ENCODE results near the gene TBX18. TPM values are rescaled to one million over a fixed set of nuclear protein-coding genes. Genes with fewer than 3 reads are reported as not detected.

Gene TBX18
- total RNA-seq, 1 experiment from 2014 or later = 14.4 TPM

DNA sequence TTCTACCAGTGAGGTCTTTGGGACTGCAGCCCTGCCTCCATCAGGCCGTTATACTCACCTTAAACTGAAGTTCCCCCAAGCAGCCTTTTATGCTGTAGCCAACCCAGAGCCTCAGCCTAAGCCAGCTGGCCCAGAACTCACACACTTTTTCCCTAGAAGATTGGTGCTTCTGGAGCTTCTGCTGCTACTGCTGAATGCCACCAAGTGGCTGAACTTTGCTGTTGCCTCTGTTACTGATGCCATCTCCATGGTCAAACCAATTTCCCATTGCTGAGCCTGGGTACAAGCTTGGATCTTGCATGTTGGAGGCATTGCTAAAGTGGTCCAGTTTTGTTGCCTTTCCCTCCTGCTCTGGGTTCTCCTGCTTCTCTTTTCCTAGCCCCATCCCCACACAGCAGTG lies 15.0 kb upstream of the TBX18 start:
- H3K9me2 ChIP-seq (ENCODE audit: insufficient read depth) = no peaks in the 10 kb centered on the region
- no peak overlapping the region for H3K4me3 ChIP-seq (replicated peaks in 1 of 2; ENCODE audit: low read depth in 1 of 2, low read length in 2 of 2)
- H3K36me3 ChIP-seq (ENCODE audit: control insufficient read depth in 1 of 2, insufficient read depth in 2 of 2, low read length in 2 of 2) = no peaks in the 10 kb centered on the region
- ChIA-PET POLR2A (no interaction called here), RAD21 (ENCODE audit: low non-redundant PET in 1 of 2, low total read pairs in 2 of 2, uncharacterized antibody in 2 of 2, unreplicated experiment in 2 of 2) (no interaction called here), CTCF (interaction anchor here (1.2 to 1.7 kb wide), 2 partner anchors 351 to 357 kb away, joined by 4 to 6 read pairs; no protein-coding TSS in a partner anchor)
- H3K27ac ChIP-seq (ENCODE audit: low read depth, low read length) = no peak overlapping the region
- peaks cover 0 to 4% of the 10 kb centered on the region in 2 experiments; a peak in 1 of 4 replicates for H3K4me1 ChIP-seq (ENCODE audit: control insufficient read depth in 1 of 2, insufficient read depth in 2 of 2, low read length in 2 of 2)
- DNase-seq (ENCODE audit: low read depth, low spot score) (no peak), ATAC-seq (peak; percentile 28; the same call in 1 of the 2 replicates)
- H3K27me3 ChIP-seq (ENCODE audit: insufficient read depth, low read length) = peaks cover 9% of the 10 kb centered on the region; the same call in 1 of the 2 replicates
- BruUV-seq (replicated peaks) = no TSS peak
- intact Hi-C loops (cut with micrococcal nuclease) = loop anchor here (10.0 kb wide), 1 partner anchor 355 kb away; no protein-coding TSS in a partner anchor
- no peaks in the 10 kb centered on the region for H3K79me2 ChIP-seq (ENCODE audit: insufficient read depth, low read length)
- no peak overlapping the region for H3K4me2 ChIP-seq (ENCODE audit: low read length)
- TF ChIP-seq FOSL1 (IDR thresholded peaks at IDR 0.05; ENCODE audit: low read depth) (no peak), EZH2phosphoT487 (IDR thresholded peaks at IDR 0.05; ENCODE audit: borderline replicate concordance) (no peak), RAD21 (IDR thresholded peaks at IDR 0.05; ENCODE audit: low read depth) (peak; percentile 29), CEBPB (IDR thresholded peaks at IDR 0.05; ENCODE audit: low read depth) (no peak), ZFX (IDR thresholded peaks at IDR 0.05) (no peak), SIN3A (IDR thresholded peaks at IDR 0.05; ENCODE audit: low read depth) (no peak)
- TF ChIP-seq, protein P1, sequence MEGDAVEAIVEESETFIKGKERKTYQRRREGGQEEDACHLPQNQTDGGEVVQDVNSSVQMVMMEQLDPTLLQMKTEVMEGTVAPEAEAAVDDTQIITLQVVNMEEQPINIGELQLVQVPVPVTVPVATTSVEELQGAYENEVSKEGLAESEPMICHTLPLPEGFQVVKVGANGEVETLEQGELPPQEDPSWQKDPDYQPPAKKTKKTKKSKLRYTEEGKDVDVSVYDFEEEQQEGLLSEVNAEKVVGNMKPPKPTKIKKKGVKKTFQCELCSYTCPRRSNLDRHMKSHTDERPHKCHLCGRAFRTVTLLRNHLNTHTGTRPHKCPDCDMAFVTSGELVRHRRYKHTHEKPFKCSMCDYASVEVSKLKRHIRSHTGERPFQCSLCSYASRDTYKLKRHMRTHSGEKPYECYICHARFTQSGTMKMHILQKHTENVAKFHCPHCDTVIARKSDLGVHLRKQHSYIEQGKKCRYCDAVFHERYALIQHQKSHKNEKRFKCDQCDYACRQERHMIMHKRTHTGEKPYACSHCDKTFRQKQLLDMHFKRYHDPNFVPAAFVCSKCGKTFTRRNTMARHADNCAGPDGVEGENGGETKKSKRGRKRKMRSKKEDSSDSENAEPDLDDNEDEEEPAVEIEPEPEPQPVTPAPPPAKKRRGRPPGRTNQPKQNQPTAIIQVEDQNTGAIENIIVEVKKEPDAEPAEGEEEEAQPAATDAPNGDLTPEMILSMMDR (IDR thresholded peaks at IDR 0.05 in 2 of 3, conservative IDR thresholded peaks at IDR 0.05 in 1 of 3; ENCODE audit: borderline replicate concordance in 1 of 3, insufficient read depth in 1 of 3, low read depth in 2 of 3, low read length in 2 of 3) = peak in 2 of 3 experiments; percentile 6 to 22; a peak in 1 of 6 replicates
- TF ChIP-seq, protein P2, sequence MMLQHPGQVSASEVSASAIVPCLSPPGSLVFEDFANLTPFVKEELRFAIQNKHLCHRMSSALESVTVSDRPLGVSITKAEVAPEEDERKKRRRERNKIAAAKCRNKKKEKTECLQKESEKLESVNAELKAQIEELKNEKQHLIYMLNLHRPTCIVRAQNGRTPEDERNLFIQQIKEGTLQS (IDR thresholded peaks at IDR 0.05) = no peak
- TF ChIP-seq, protein P3, sequence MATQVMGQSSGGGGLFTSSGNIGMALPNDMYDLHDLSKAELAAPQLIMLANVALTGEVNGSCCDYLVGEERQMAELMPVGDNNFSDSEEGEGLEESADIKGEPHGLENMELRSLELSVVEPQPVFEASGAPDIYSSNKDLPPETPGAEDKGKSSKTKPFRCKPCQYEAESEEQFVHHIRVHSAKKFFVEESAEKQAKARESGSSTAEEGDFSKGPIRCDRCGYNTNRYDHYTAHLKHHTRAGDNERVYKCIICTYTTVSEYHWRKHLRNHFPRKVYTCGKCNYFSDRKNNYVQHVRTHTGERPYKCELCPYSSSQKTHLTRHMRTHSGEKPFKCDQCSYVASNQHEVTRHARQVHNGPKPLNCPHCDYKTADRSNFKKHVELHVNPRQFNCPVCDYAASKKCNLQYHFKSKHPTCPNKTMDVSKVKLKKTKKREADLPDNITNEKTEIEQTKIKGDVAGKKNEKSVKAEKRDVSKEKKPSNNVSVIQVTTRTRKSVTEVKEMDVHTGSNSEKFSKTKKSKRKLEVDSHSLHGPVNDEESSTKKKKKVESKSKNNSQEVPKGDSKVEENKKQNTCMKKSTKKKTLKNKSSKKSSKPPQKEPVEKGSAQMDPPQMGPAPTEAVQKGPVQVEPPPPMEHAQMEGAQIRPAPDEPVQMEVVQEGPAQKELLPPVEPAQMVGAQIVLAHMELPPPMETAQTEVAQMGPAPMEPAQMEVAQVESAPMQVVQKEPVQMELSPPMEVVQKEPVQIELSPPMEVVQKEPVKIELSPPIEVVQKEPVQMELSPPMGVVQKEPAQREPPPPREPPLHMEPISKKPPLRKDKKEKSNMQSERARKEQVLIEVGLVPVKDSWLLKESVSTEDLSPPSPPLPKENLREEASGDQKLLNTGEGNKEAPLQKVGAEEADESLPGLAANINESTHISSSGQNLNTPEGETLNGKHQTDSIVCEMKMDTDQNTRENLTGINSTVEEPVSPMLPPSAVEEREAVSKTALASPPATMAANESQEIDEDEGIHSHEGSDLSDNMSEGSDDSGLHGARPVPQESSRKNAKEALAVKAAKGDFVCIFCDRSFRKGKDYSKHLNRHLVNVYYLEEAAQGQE (IDR thresholded peaks at IDR 0.05; ENCODE audit: low read depth) = no peak
- H3K9ac ChIP-seq (ENCODE audit: low read length) = no peak overlapping the region
- H2AFZ ChIP-seq (ENCODE audit: low read depth, low read length, poor library complexity, severe bottlenecking) = no peak overlapping the region
- no peaks in the 10 kb centered on the region for H3K9me3 ChIP-seq (ENCODE audit: control insufficient read depth in 1 of 2, insufficient read depth in 1 of 2, low read depth in 1 of 2, low read length in 2 of 2)
- no peaks in the 10 kb centered on the region for H4K20me1 ChIP-seq (ENCODE audit: insufficient read depth)

Data from HCT116 (cell line).